ENCODE results near the gene NUP210L. TPM values are rescaled to one million over a fixed set of nuclear protein-coding genes. Genes with fewer than 3 reads are reported as not detected.

NUP210L gene
- total and polyA plus RNA-seq, 9 of the 15 experiments (the other 6 are each of a cell fraction or from before 2014, with no cell fraction given), result 0.01 to 0.04 TPM; not detected in 7

DNA sequence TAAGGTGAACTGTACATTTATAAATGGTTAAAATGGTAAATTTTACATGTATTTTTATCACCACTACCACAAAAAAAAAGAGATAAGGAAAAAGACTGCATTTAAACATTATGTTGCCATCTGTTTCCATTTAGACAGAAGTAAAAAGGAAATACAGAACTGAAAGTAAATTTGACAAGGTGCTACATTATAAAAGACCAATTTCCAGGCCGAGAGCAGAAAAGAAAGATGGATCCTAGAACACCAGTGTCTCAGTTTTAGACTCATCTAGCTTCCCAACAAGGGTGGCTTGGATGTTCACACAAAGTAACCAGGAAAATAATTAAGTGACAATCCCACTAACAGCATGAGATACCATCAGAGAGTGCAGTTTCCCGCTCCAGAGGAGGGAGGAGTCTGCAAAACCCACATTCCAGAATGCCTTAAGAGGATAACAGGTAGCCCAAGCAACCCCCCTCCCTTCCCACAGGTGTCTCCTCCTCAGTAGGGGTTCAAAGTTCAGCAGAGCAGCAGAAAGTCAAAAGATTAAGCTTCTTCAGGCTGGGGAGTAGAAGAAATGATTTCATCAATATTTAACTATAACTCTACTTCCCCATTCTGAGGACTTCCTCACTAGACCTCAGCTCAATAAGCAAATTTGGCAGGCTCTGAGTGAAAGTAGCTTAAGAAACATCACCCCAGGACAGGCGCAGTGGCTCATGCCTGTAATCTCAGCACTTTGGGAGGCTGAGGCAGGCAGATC, 25.2 kb upstream of the NUP210L start:
- Histone ChIP-seq H3K4me1 (replicated peaks in 1 of 2; ENCODE audit: control insufficient read depth in 2 of 2, insufficient read depth in 2 of 2, low read length in 2 of 2) (peaks cover 28 to 43% of the 10 kb centered on the region in 2 experiments), H3K9me3 (replicated peaks; ENCODE audit: control insufficient read depth, insufficient read depth, low read depth, low read length) (no peaks in the 10 kb centered on the region; the same call in 1 of the 2 replicates), H4K20me1 (replicated peaks; ENCODE audit: control insufficient read depth, insufficient read depth, low read length) (peaks cover 55% of the 10 kb centered on the region), H3K36me3 (ENCODE audit: control insufficient read depth, insufficient read depth, low read length) (peaks cover 60% of the 10 kb centered on the region), H3K27me3 (ENCODE audit: control insufficient read depth in 2 of 2, insufficient read depth in 2 of 2, low read length in 2 of 2) (no peaks in the 10 kb centered on the region), H3K9ac (ENCODE audit: insufficient read depth in 1 of 2, low read depth in 2 of 2, low read length in 2 of 2) (peak overlapping the region; percentile 39 to 46; a peak in 2 of 4 replicates), H3K27ac (ENCODE audit: extremely low read depth, low read depth, low read length) (peak overlapping the region; percentile 65), H3K79me2 (ENCODE audit: control insufficient read depth, insufficient read depth, low read length) (peaks cover 79% of the 10 kb centered on the region), H3K9me1 (ENCODE audit: control insufficient read depth, insufficient read depth, low read length) (no peaks in the 10 kb centered on the region), H2AFZ (ENCODE audit: low read depth, low read length) (no peak overlapping the region), H3K4me2 (ENCODE audit: insufficient read depth, low read length) (peak overlapping the region; percentile 94), H3K4me3 (peak overlapping the region; percentile 17; the same call in 1 of the 2 replicates)
- FAIRE-seq, result no peak
- no peak for DNase-seq (ENCODE audit: extremely low read depth in 1 of 4, low spot score in 3 of 4)
- intact Hi-C loops (cut with micrococcal nuclease) (loop anchor here (5.0 kb wide), 2 partner anchors 33 to 188 kb away; partner anchors contain the start of gene RPS27), in situ Hi-C loops (cut with MboI) (no loop called here)
- 26% methylated on average over 3 of the region's 3 CpGs for WGBS (ENCODE audit: insufficient coverage, low coverage, missing lambda C conversion rate)
- CTCF ChIA-PET (ENCODE audit: low intra/inter-chr PET ratio), result no interaction called here
- no peak for ATAC-seq
- POLR2A ChIA-PET, result interaction anchor here (1.1 to 3.9 kb wide), 7 partner anchors 9 to 189 kb away, joined by 3 to 22 read pairs (median 4); partner anchors contain the start of gene RPS27
- BruUV-seq (replicated peaks), result no TSS peak
- 0 out of 2 replicates have a peak, but pooled peaks have one; percentile 11 for TF ChIP-seq GATA2 (CRISPR knock-in tag; IDR thresholded peaks at IDR 0.05)
- no peak for TF ChIP-seq BRCA1 (IDR thresholded peaks at IDR 0.05)
- no peak for TF ChIP-seq BRCA1 (CRISPR knock-in tag; IDR thresholded peaks at IDR 0.05)
- TF ChIP-seq, protein P1, sequence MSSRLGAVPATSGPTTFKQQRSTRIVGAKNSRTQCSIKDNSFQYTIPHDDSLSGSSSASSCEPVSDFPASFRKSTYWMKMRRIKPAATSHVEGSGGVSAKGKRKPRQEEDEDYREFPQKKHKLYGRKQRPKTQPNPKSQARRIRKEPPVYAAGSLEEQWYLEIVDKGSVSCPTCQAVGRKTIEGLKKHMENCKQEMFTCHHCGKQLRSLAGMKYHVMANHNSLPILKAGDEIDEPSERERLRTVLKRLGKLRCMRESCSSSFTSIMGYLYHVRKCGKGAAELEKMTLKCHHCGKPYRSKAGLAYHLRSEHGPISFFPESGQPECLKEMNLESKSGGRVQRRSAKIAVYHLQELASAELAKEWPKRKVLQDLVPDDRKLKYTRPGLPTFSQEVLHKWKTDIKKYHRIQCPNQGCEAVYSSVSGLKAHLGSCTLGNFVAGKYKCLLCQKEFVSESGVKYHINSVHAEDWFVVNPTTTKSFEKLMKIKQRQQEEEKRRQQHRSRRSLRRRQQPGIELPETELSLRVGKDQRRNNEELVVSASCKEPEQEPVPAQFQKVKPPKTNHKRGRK (tag; IDR thresholded peaks at IDR 0.05), result 0 out of 2 replicates have a peak, but pooled peaks have one; percentile 26
- no peak for TF ChIP-seq ARHGAP35 (IDR thresholded peaks at IDR 0.05; ENCODE audit: partially characterized antibody)
- TF ChIP-seq GTF2F1 (IDR thresholded peaks at IDR 0.05; ENCODE audit: low read depth, low read length), result no peak
- no peak for TF ChIP-seq MXI1 (IDR thresholded peaks at IDR 0.05; ENCODE audit: low read depth, low read length)
- TF ChIP-seq, protein P2, sequence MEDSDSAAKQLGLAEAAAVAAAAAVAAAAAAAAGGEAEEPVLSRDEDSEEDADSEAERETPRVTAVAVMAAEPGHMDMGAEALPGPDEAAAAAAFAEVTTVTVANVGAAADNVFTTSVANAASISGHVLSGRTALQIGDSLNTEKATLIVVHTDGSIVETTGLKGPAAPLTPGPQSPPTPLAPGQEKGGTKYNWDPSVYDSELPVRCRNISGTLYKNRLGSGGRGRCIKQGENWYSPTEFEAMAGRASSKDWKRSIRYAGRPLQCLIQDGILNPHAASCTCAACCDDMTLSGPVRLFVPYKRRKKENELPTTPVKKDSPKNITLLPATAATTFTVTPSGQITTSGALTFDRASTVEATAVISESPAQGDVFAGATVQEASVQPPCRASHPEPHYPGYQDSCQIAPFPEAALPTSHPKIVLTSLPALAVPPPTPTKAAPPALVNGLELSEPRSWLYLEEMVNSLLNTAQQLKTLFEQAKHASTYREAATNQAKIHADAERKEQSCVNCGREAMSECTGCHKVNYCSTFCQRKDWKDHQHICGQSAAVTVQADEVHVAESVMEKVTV (CRISPR knock-in tag; IDR thresholded peaks at IDR 0.05), result no peak
- peak; percentile 60 for TF ChIP-seq NR2C1 (IDR thresholded peaks at IDR 0.05)
- TF ChIP-seq NR2C1 (tag; IDR thresholded peaks at IDR 0.05), result no peak
- TF ChIP-seq ERF (CRISPR knock-in tag; IDR thresholded peaks at IDR 0.05), result no peak
- TF ChIP-seq ZNF699 (CRISPR knock-in tag; IDR thresholded peaks at IDR 0.05; ENCODE audit: insufficient replicate concordance), result no peak
- TF ChIP-seq ZNF143 (CRISPR knock-in tag; IDR thresholded peaks at IDR 0.05), result no peak
- TF ChIP-seq ZZZ3 (IDR thresholded peaks at IDR 0.05), result no peak
- TF ChIP-seq RB1 (IDR thresholded peaks at IDR 0.05; ENCODE audit: low read depth), result 0 out of 2 replicates have a peak, but pooled peaks have one; percentile 16
- no peak for TF ChIP-seq ZNF764 (CRISPR knock-in tag; IDR thresholded peaks at IDR 0.05; ENCODE audit: low read depth)
- no peak for TF ChIP-seq FOXA1 (IDR thresholded peaks at IDR 0.05; ENCODE audit: borderline replicate concordance)
- TF ChIP-seq RBM25 (IDR thresholded peaks at IDR 0.05; ENCODE audit: low read depth, low read length, severe bottlenecking), result no peak
- 0 out of 2 replicates have a peak, but pooled peaks have one; percentile 32 for TF ChIP-seq RBFOX2 (IDR thresholded peaks at IDR 0.05; ENCODE audit: low read depth, low read length)
- TF ChIP-seq TCF7L2 (IDR thresholded peaks at IDR 0.05; ENCODE audit: low read depth, low read length), result no peak
- no peak for TF ChIP-seq ETV1 (tag; conservative IDR thresholded peaks at IDR 0.05; ENCODE audit: low read depth)

Data from K562 (cell line).